ENCODE results near the gene TNNT1.

- TF ChIP-seq, protein P1, sequence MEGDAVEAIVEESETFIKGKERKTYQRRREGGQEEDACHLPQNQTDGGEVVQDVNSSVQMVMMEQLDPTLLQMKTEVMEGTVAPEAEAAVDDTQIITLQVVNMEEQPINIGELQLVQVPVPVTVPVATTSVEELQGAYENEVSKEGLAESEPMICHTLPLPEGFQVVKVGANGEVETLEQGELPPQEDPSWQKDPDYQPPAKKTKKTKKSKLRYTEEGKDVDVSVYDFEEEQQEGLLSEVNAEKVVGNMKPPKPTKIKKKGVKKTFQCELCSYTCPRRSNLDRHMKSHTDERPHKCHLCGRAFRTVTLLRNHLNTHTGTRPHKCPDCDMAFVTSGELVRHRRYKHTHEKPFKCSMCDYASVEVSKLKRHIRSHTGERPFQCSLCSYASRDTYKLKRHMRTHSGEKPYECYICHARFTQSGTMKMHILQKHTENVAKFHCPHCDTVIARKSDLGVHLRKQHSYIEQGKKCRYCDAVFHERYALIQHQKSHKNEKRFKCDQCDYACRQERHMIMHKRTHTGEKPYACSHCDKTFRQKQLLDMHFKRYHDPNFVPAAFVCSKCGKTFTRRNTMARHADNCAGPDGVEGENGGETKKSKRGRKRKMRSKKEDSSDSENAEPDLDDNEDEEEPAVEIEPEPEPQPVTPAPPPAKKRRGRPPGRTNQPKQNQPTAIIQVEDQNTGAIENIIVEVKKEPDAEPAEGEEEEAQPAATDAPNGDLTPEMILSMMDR (IDR thresholded peaks at IDR 0.05), result no peak
- no peak for TF ChIP-seq POLR2AphosphoS5 (IDR thresholded peaks at IDR 0.05)
Observed at GRCh38 chr19:55158848-55159749, 10.1 kb upstream of the TNNT1 start.

All from prostate gland (tissue), 2 donors.